GM18505 (cell line): ENCODE measurements around the gene NPHP1.
"Not testable (repeated sequence)": the region's sequence is repeated elsewhere in the genome, so short reads cannot be mapped to it uniquely, and the experiment has no call there.

Experiments
- ATAC-seq: cut with Tn5 transposase; IDR thresholded peaks from one replicate; pipeline ENCODE4 v1.9.1; 2021; ENCODE audit not compliant: unreplicated experiment
- POLR2A ChIP-seq: IDR thresholded peaks from 4 replicates; pipeline ENCODE4 v1.6.1; 2011; ENCODE audit warnings: borderline replicate concordance; ENCODE audit not compliant: insufficient read depth, insufficient read length; ENCODE audit errors: extremely low read depth

NPHP1 gene

GRCh38 chr2:110126906-110127305, 77.9 kb downstream of the NPHP1 start:
- TF ChIP-seq POLR2A = no peak
- no peak for ATAC-seq

- TF ChIP-seq POLR2A = no peak
- ATAC-seq = no peak
These were observed 78.6 kb downstream of the NPHP1 start for GRCh38 chr2:110126086-110126773.

- ATAC-seq = no peak
- TF ChIP-seq POLR2A = no peak
These were observed 79.7 kb downstream of the NPHP1 start for GRCh38 chr2:110124939-110125691.

GRCh38 chr2:110124038-110124825, 80.6 kb downstream of the NPHP1 start:
- ATAC-seq = no peak
- no peak for TF ChIP-seq POLR2A

- TF ChIP-seq POLR2A = no peak
- no peak for ATAC-seq
These were observed 83.2 kb downstream of the NPHP1 start for GRCh38 chr2:110121592-110121991.

- ATAC-seq = no peak
- no peak for TF ChIP-seq POLR2A
These were observed 83.8 kb downstream of the NPHP1 start for GRCh38 chr2:110121052-110121334.

- no peak for ATAC-seq
- no peak for TF ChIP-seq POLR2A
These were observed 84.4 kb downstream of the NPHP1 start for GRCh38 chr2:110120171-110121051.

- ATAC-seq = no peak
- TF ChIP-seq POLR2A = no peak
These were observed 88.6 kb downstream of the NPHP1 start for GRCh38 chr2:110116033-110116710.

GRCh38 chr2:110115291-110116032, 89.4 kb downstream of the NPHP1 start, which contains the start of gene MALL:
MALL (minus strand) TSS chr2:110115822; CDS start chr2:110115792, 30 bp downstream.
- no peak for ATAC-seq
- no peak for TF ChIP-seq POLR2A

GRCh38 chr2:110114831-110115255, 90.0 kb downstream of the NPHP1 start:
- no peak for TF ChIP-seq POLR2A
- ATAC-seq = no peak

GRCh38 chr2:110113961-110114591, 90.7 kb downstream of the NPHP1 start:
- no peak for TF ChIP-seq POLR2A
- ATAC-seq = no peak

GRCh38 chr2:110108291-110108690, 96.5 kb downstream of the NPHP1 start:
- ATAC-seq = not testable (repeated sequence)
